Stimulated activated CD8-positive, alpha-beta memory T cell treated with anti-CD3 and anti-CD28 coated beads, Interleukin-7, amount 100 ng/mL, for 24 hours (primary cell): ENCODE measurements around the gene CENPQ.
A peak's percentile ranks its signal among the peaks of the same experiment; 100 is the strongest.
"Not testable (repeated sequence)": the region's sequence is repeated elsewhere in the genome, so short reads cannot be mapped to it uniquely, and the experiment has no call there.

Experiments used
- DNase-seq: peaks from one replicate; pipeline ENCODE4 v3.0.0-alpha.2; 2020; ENCODE audit warnings: low read depth

CENPQ gene, protein sequence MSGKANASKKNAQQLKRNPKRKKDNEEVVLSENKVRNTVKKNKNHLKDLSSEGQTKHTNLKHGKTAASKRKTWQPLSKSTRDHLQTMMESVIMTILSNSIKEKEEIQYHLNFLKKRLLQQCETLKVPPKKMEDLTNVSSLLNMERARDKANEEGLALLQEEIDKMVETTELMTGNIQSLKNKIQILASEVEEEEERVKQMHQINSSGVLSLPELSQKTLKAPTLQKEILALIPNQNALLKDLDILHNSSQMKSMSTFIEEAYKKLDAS

DNA sequence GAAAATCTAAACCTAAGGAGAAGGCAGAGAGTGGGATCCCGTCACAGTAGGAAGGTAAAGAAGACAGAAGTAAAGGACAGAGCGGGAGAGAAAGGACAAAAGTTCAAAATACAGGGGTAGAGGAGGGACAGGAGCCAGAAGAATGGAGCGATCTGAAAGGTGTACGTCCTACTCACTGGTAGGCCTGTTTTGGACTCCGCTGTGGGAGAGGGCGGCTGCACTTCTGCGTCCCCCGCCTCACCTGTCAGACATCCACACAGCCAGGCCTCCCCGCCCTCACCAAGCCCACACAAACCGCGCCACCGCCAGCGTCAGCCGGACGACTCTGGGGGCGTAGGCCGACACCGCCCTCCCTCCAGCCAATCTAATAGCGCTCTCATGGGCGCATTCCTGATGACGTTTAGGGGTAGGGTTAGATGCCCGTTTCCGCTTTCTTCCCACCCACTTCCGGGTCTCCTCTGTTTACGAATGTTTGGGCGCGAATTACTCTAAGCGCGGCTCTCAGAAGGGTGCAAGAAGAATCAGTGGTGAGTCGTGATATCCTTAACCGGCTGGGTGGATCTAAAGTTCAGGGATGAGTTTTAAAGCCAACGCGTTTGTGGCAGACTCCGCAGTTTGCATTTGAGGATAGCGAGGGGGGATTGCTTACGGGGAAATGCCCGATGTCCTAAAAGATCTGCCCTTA lies at the start of gene CENPQ, which contains the start of gene MMUT:
TSS of gene CENPQ (plus strand) at position 444 of the 685 bp plus-strand sequence. CDS start 6,807 bp downstream, outside the sequence.
TSS of gene MMUT (minus strand) at position 327 of the 685 bp plus-strand sequence. CDS start 3,787 bp downstream, outside the sequence.
- DNase-seq, result peak; percentile 72

DNA sequence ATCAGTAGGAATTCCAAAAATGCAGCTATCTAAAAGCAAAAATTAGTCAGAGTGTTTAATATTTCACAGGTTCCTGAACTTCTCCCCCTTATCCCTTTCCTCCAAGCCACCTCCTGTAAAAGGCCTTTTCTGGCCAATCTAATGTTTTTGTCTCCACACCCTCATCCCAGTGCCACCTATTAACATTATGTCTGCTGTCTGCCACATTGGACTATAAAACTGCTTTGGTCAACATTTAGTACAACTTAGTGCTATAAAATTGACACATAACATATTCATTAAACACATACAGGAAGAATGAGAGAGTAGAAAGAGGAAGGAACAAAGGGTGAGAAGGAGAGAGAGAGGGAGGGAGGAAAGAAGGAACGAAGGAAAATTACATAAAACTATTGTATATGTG lies 47.8 kb upstream of the CENPQ start:
- DNase-seq, result no peak

GRCh38 chr6:49416195-49416594 lies 47.0 kb upstream of the CENPQ start:
- DNase-seq, result no peak

DNA sequence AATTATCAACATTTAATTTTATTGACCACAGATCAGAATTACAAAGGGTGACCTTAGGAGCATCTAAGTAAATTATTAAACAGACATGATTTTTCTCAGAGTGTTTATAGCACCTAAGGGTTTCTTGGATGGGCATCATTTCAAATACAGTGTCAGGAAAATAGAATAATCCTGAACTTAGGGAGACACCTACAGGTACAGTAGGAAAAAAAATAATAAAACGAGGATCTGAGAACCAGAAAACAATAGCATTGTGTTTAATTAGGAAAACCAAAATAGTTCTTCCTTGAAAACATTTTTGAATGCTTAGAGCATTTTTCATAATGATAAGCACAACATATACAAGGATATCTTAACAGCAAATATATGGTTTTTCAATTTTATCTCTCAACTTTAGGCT lies 39.4 kb upstream of the CENPQ start:
- DNase-seq, result no peak

GRCh38 chr6:49430187-49430586 lies 33.0 kb upstream of the CENPQ start:
- DNase-seq, result no peak

DNA sequence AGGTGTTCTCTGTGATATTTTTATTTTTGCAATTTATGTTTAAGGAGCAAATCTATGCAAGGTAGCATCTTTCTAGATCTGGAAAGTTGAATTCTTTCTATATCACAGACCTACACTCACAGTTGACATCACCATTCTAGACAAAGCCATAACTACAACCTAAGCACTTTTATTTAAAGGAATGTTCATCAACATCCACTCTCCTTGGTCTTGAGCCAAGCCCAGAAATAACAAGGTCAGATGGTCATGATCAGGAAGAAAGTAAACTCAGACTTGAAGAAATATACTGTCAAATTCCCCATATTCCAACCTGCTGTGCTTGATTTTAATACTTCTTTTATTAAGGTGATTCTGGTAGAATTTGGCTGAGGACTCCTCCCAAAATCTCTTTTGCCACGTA lies 32.3 kb upstream of the CENPQ start:
- DNase-seq, result no peak

GRCh38 chr6:49453221-49453620 lies 9.9 kb upstream of the CENPQ start:
- no peak for DNase-seq

GRCh38 chr6:49454787-49455709 lies 8.1 kb upstream of the CENPQ start:
- DNase-seq, result no peak

- DNase-seq, result no peak
These were observed 5.4 kb upstream of the CENPQ start for GRCh38 chr6:49457771-49458170.

DNA sequence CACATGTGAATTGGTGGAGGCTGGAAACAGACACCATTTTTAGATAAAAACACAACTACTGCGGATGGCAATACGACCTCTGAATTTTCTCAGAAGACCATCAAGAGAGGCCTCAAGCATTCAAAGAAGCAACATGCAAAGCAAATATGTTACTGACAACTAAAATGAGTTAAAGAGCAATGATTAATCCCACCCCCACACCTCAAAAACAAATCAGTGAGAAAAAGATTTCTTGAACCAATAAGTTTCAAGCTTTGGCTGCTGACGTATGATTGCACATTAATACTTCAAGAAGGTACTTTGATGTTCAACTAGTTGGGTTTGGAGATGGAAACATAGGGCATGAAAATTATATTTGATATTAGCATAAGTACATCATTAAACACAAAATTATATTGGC lies 1.1 kb upstream of the CENPQ start:
- DNase-seq, result no peak

DNA sequence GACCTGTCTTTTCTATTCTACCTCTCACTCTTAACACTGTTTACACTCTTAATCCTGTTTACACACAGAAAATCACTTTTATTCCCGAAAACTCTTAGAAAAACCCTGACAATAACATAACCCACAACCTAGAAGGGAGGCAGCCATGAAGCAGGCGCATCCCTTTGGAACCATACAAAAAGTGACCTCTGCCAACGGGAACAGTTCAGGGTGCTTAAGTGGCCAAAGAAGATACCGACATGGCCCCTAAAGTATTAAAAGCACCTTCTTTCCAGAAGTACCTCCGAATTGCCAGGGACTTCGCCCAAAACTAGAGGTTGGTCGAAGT lies 607 bp upstream of the CENPQ start:
- no peak for DNase-seq

DNA sequence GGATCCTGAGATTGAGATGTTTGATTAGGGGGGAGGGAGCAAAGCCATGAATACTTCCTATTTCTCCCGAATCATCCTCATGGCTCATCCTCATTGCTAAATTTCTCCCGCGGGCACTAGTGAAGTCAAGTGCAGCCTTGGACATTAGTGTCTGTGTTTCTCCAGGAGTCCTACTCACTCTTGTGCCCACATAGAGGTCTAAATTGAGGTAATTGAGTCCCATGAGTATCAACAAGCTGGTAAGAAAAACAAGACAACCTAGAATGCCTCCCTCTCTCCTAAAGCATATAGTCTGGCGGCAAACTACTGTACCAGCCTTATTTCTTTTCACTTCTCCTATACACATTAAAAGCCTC lies 420 bp downstream of the CENPQ start:
- no peak for DNase-seq

- DNase-seq, result no peak
These were observed 1.5 kb downstream of the CENPQ start for GRCh38 chr6:49464691-49465090.

- DNase-seq, result no peak
These were observed 4.9 kb downstream of the CENPQ start for GRCh38 chr6:49468042-49468441.

- not testable (repeated sequence) for DNase-seq
These were observed 13.4 kb downstream of the CENPQ start for GRCh38 chr6:49476564-49476963.

- no peak for DNase-seq
These were observed 16.3 kb downstream of the CENPQ start for GRCh38 chr6:49479308-49479970.

- not testable (repeated sequence) for DNase-seq
These were observed 18.7 kb downstream of the CENPQ start for GRCh38 chr6:49481846-49482245.

- not testable (repeated sequence) for DNase-seq
These were observed 20.2 kb downstream of the CENPQ start for GRCh38 chr6:49483380-49483779.

DNA sequence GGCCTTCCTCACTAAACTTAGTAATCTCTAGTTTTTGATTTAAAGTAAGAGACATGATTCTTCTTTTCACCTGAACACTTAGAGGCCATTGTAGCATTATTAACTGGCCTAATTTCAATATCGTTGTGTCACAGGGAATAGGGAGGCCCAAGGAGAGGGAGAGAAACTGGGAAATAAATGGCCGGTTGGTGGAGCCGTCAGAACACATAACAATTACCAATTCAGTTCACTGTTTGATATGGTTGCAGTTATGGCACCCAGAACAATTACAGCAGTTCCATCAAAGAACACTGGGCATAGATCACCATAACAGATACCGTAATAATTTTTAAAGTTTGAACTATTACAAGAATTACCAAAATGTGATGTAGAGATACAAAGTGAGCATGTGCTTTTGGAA lies 27.5 kb downstream of the CENPQ start:
- no peak for DNase-seq

DNA sequence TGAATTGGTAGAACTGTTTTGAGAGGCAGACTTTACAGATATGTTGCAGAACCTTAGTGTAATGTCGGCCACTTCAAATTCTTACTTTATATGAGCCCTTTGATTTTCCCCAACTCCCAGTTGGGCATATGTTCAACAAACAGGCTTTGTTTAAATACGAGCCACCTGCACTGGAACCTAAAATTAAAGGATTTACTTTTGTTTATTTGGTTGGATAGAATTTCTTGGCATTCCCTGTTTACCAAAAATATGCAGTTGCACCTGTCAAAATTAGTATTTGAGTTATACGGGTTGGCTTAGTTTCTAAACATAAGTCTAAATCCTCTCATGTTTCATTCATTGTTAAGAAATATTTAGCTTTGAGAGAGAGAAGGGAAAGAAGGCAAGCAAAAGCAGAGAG lies 34.1 kb downstream of the CENPQ start:
- DNase-seq, result no peak

DNA sequence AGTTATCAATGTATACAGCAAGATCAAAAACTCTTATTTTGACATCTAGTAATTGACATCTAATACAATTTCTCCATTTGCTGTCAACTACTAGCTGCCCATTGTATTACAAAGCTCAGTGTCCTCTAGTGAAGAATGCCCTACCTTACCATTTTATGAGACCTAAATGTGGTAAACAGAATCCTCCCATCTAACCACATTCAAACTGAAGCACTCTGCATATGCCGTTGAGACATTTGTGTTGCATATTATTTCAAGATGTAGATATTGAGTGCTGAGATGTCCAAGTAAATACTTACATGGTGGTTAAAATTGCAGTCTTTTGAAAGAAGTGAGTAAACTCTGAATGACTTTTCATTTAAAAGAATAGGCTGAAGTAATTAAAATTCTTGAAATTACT lies 36.0 kb downstream of the CENPQ start:
- no peak for DNase-seq

DNA sequence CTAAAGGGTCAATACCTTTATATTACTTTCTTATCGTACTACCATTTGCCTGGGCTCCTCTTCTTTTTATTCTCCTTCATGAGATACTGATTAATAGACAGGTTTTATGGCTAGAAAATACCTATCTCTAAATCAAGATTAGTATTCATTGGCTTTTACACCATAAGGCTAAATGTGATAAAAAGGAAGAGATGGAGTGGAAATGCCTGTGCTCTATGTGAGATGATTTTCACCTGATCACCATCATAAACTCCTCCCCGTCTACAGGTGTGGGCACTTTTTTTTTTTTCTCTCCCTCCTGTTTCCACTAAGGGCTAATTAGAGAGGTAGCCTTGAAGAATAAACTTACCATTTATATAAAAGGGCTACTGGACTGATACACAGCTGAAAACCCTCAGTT lies 36.5 kb downstream of the CENPQ start, which contains the start of gene GLYATL3:
TSS of gene GLYATL3 (plus strand) at position 301 of the 400 bp plus-strand sequence. CDS start 12,068 bp downstream, outside the sequence.
- no peak for DNase-seq
